Gastrocnemius medialis (tissue), 4 donors: ENCODE results near the gene EID2B. TPM values are rescaled to one million over a fixed set of nuclear protein-coding genes. Genes with fewer than 3 reads are reported as not detected.
A peak's percentile ranks its signal among the peaks of the same experiment; 100 is the strongest.

Experiments used
- ATAC-seq, 2 donors: fragments of 150-250 bp; one replicate each; pipeline ENCODE4 v1.9.1; 2016
- DNase-seq, 2 donors: peaks; one replicate each; pipeline ENCODE4 v3.0.0-alpha.2; 2019
- H3K27ac ChIP-seq, 4 donors: fragments of 200-600 bp; sonication (generic); 1 replicate in 1 of 4; 2 replicates in 3 of 4; pipeline ENCODE4 v1.5.1; 2016 to 2018; ENCODE audit warnings: mild to moderate bottlenecking in 2 of 4, moderate library complexity in 1 of 4
- H3K27me3 ChIP-seq, 3 donors: fragments of 200-600 bp; sonication (generic) in 2 of 3; 1 replicate in 1 of 3; 2 replicates in 2 of 3; pipeline versions ENCODE4 v1.5.1 to v1.6.0; 2016 to 2019; ENCODE audit warnings: mild to moderate bottlenecking in 1 of 3, moderate library complexity in 1 of 3
- H3K36me3 ChIP-seq, 2 donors: fragments of 200-600 bp; sonication (generic) in 1 of 2; one replicate each; pipeline ENCODE4 v1.5.1; 2017 to 2018
- H3K4me1 ChIP-seq, 2 donors: fragments of 200-600 bp; sonication (generic) in 1 of 2; one replicate each; pipeline ENCODE4 v1.5.1; 2016 to 2017; ENCODE audit warnings: mild to moderate bottlenecking in 2 of 2
- H3K4me3 ChIP-seq, 4 donors: fragments of 200-600 bp; sonication (generic) in 3 of 4; 1 replicate in 1 of 4; 2 replicates in 3 of 4; pipeline ENCODE4 v1.5.1; 2016 to 2019; ENCODE audit warnings: mild to moderate bottlenecking in 2 of 4
- H3K9me3 ChIP-seq, 3 donors: fragments of 200-600 bp; sonication (generic) in 2 of 3; 1 replicate in 1 of 3; 2 replicates in 2 of 3; pipeline ENCODE4 v1.5.1; 2016 to 2019
- CTCF ChIP-seq, 5 experiments: fragments of 450-650 bp in 3 of 5; fragments of 200-600 bp in 2 of 5; sonication (generic) in 2 of 5; IDR thresholded peaks in 4 of 5; conservative IDR thresholded peaks in 1 of 5; 1 replicate in 4 of 5; 2 replicates in 1 of 5; pipeline ENCODE4 v1.5.1; 2016 to 2019; ENCODE audit warnings: antibody characterized with exemption in 5 of 5, mild to moderate bottlenecking in 3 of 5, moderate library complexity in 3 of 5
- POLR2A ChIP-seq, 2 donors: fragments of 450-650 bp; IDR thresholded peaks; one replicate each; pipeline ENCODE4 v1.6.1; 2017; ENCODE audit warnings: antibody characterized with exemption in 2 of 2, mild to moderate bottlenecking in 2 of 2, moderate library complexity in 2 of 2
- in situ Hi-C, 4 donors: fragments of 200-750 bp; cut with MboI; loops; one replicate each; pipeline versions ENCODE4 v1.15.0 to v1.8.0; 2017; ENCODE audit warnings: low sequenced_read_pairs in 4 of 4
- intact Hi-C: fragments of 100-400 bp; cut with DNase I; formaldehyde crosslinking; loops from one replicate; pipeline ENCODE4 v1.15.1; 2023; ENCODE audit warnings: low total_unique reads
- total RNA-seq, 4 donors: library from RNA; depleted of rRNA; stranded (reverse); fragments of >200 nt; gene quantifications; one replicate each; pipeline versions ENCODE4 v1.1.0 to v1.2.3, GENCODE V29; 2016

EID2B gene
- total RNA-seq, 4 donors from 2014 or later: 0.91 to 6.5 (median 1.2) TPM

- ATAC-seq (no peak), DNase-seq (no peak)
- H3K27me3 ChIP-seq: peaks cover 55 to 84% (median 58%) of the 10 kb centered on the region in 3 donors
- no peaks in the 10 kb centered on the region for H3K9me3 ChIP-seq
- no peak overlapping the region for H3K27ac ChIP-seq
- no peaks in the 10 kb centered on the region for H3K4me1 ChIP-seq
- in situ Hi-C loops: no loop called here
- no peaks in the 10 kb centered on the region for H3K36me3 ChIP-seq
- intact Hi-C loops: no loop called here
- H3K4me3 ChIP-seq: no peak overlapping the region
- TF ChIP-seq CTCF (IDR thresholded peaks at IDR 0.05 in 4 of 5, conservative IDR thresholded peaks at IDR 0.05 in 1 of 5): no peak
- no peak for TF ChIP-seq POLR2A (IDR thresholded peaks at IDR 0.05)
These were observed 24.0 kb downstream of the EID2B start for GRCh38 chr19:39508629-39509028.

- Histone ChIP-seq H3K9me3 (no peaks in the 10 kb centered on the region), H3K27ac (no peak overlapping the region), H3K27me3 (peaks cover 59 to 84% (median 62%) of the 10 kb centered on the region in 3 donors), H3K36me3 (no peaks in the 10 kb centered on the region), H3K4me3 (no peak overlapping the region), H3K4me1 (no peaks in the 10 kb centered on the region)
- DNase-seq (no peak), ATAC-seq (no peak)
- TF ChIP-seq POLR2A (IDR thresholded peaks at IDR 0.05) (no peak), CTCF (IDR thresholded peaks at IDR 0.05 in 4 of 5, conservative IDR thresholded peaks at IDR 0.05 in 1 of 5) (no peak)
- in situ Hi-C loops (no loop called here), intact Hi-C loops (no loop called here)
These were observed 24.8 kb downstream of the EID2B start for GRCh38 chr19:39507715-39508364.

- TF ChIP-seq POLR2A (IDR thresholded peaks at IDR 0.05): no peak
- TF ChIP-seq CTCF (IDR thresholded peaks at IDR 0.05 in 4 of 5, conservative IDR thresholded peaks at IDR 0.05 in 1 of 5): no peak
- Histone ChIP-seq H3K36me3 (no peaks in the 10 kb centered on the region), H3K4me3 (peak overlapping the region in 3 of 4 donors; percentile 7 to 33 (median 19)), H3K4me1 (no peaks in the 10 kb centered on the region), H3K27me3 (peaks cover 55 to 83% (median 68%) of the 10 kb centered on the region in 3 donors), H3K9me3 (no peaks in the 10 kb centered on the region), H3K27ac (no peak overlapping the region)
- in situ Hi-C loops (no loop called here), intact Hi-C loops (no loop called here)
- no peak for DNase-seq
- no peak for ATAC-seq
These were observed 25.5 kb downstream of the EID2B start for GRCh38 chr19:39506944-39507714.

GRCh38 chr19:39506598-39506943, 26.1 kb downstream of the EID2B start:
- in situ Hi-C loops: no loop called here
- Histone ChIP-seq H3K9me3 (no peaks in the 10 kb centered on the region), H3K27ac (no peak overlapping the region), H3K27me3 (peaks cover 54 to 83% (median 70%) of the 10 kb centered on the region in 3 donors), H3K36me3 (no peaks in the 10 kb centered on the region), H3K4me3 (no peak overlapping the region), H3K4me1 (no peaks in the 10 kb centered on the region)
- ATAC-seq (no peak), DNase-seq (no peak)
- intact Hi-C loops: no loop called here
- TF ChIP-seq POLR2A (IDR thresholded peaks at IDR 0.05) (no peak), CTCF (IDR thresholded peaks at IDR 0.05 in 4 of 5, conservative IDR thresholded peaks at IDR 0.05 in 1 of 5) (no peak)
